GM21737 (cell line): Measurements from ENCODE around the gene PKD2L1.
"Not testable (repeated sequence)": the region's sequence is repeated elsewhere in the genome, so short reads cannot be mapped to it uniquely, and the experiment has no call there.

Experiments
- ATAC-seq: cut with Tn5 transposase; IDR thresholded peaks from one replicate; pipeline ENCODE4 v1.9.1; 2021; ENCODE audit warnings: mild to moderate bottlenecking, moderate library complexity; ENCODE audit not compliant: unreplicated experiment

PKD2L1 gene

DNA sequence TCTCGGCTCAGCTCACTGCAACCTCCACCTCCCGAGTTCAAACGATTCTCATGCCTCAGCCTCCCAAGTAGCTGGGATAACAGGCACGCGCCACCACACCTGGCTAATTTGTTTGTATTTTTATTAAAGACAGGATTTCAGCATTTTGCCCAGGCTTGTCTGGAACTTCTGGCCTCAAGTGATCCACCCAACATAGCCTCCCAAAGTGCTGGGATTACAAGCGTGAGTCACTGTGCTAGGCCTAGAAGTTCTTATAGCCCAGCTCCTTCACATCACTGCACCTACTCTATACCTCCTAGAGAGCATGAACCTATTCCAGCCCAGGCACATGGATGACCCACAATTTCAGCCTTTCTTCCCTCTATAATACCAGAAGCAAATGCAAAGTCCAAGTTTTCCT is 42.3 kb downstream of the PKD2L1 start:
- ATAC-seq: no peak

DNA sequence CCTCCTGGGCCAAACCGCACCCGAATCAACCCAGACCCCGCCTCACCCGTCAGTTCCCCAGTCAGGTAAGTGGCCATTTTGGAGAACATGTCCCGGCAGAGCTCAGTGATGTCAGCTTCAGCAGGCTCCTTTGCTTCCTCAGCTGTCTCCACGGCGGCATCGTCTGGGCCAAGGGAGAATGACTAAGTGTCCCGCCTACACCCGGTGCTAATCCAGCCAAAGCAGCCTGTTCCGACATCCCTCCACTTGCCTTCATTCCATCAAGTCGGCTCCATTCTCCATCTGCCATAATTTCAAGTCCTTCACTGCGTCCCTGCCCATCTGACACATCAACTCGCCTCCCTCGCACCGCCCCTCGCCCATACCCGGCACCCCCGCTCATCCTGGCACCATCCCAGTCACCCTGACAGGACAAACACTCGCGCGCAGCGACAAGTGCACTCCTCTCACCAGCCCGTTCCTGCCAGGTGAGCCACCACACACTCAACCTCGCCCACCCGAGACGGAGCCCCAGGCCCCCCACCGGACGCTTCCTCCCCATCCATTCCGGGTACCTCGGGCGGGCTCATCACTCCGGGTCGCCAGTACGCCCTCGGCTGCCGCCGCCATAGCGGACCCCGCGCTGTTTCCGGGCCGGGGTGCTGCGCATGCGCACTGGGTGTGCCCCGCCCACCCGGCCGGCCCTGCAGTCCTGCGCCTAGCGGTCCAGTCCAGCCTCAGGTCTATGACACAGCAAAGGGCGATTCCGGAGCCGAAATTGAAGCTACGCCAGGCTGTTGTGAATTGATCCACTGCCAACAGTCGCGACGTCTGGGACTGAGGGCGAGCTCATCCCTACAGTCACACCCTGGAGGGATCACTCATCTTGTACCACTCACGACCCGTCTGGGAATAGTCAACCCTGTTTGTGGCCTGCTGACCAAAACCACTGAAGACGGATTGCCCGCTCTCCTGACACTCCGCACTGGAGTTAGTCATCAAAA is 43.7 kb downstream of the PKD2L1 start, which contains the start of gene BLOC1S2:
Gene BLOC1S2, minus strand, starts transcription at position 630 of the 983 bp plus-strand sequence. Its CDS starts 21 bp downstream, at position 609.
- ATAC-seq: peak; percentile 91

DNA sequence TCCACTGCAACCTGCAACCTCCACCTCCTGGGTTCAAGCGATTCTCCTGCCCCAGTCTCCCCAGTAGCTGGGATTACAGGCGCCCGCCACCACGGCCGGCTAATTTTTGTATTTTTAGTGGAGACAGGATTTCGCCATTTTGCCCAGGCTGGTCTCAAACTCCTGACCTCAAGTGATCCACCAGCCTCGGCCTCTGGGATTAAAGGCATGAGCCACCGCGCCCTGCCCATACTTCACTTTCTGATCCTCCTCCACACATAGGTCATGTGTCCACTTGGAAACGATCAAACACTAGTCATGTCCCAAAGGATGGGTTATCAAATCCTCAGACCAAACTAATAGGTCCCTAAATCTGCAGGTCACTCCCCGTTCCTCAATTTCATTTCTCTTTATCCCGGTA is 44.7 kb downstream of the PKD2L1 start:
- ATAC-seq: not testable (repeated sequence)

DNA sequence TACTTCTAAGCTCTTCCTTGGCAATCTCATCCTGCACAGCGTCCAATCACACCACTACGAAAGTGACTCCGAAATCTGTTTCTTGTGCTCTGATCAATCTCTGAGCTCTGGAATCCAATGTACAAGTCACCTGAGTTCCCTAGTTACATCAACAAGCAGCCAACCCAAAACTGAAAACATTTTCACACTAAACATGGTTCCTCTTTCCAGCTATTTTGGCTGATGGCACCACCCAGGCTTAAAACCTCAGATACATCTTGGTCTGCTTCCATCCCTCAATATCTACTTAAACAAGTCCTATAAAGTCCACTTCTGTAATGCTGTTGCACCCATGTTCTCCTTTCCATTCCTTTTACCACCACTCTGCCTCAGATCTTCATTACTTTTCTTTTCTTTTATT is 47.1 kb downstream of the PKD2L1 start:
- ATAC-seq: no peak

DNA sequence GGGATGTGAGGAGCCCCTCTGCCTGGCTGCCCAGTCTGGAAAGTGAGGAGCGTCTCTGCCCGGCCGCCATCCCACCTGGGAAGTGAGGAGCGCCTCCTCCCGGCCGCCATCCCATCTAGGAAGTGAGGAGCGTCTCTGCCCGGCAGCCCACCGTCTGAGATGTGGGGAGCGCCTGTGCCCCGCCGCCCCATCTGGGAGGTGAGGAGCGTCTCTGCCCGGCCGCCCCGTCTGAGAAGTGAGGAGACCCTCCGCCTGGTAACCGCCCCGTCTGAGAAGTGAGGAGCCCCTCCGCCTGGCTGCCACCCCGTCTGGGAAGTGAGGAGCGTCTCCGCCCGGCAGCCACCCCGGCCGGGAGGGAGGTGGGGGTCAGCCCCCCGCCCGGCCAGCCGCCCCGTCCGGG is 53.1 kb downstream of the PKD2L1 start:
- not testable (repeated sequence) for ATAC-seq

DNA sequence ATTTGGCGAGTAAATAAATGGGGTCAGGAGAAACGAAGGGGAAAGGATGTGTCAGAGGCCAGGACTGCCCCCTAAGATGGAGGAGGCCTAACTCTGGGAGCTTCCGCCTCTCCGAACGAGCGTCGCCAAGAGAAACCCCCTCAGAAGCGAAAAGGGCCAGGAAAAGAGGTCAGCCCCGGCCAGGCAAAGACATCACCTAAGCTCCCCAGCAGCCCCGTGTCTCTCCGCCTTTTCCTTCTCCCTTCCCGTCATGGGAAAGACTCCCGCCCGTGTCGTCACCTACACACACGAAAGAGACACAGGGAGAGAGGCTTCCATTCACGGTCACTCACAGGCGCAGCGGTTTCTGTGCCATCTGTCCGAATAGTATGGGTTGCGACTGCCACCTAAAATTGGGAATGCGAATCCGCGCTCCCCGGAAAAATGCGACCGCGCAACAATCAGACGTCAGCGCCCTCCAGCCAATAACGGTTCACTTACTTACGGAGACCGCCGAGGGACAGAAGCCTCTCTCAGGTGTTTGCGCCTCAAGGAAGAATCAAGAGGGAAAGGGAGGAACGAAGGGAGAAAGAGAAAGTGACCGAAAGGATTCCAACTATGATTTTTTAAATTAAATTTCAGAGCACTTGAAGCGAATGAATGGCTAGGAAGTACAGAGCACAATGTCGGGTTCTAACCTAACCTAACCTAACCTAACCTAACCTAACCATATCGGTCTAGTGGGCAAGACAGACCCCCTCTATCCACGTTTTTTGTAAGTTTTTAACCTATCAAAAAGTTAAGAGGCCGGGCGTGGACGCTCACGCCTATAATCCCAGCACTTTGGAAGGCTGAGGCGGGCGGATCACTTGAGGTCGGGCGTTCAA is 62.6 kb downstream of the PKD2L1 start, which contains the start of gene CWF19L1:
Gene CWF19L1, minus strand, starts transcription at position 400 of the 866 bp plus-strand sequence. Its CDS starts 45 bp downstream, at position 355.
- ATAC-seq: peak; percentile 72

DNA sequence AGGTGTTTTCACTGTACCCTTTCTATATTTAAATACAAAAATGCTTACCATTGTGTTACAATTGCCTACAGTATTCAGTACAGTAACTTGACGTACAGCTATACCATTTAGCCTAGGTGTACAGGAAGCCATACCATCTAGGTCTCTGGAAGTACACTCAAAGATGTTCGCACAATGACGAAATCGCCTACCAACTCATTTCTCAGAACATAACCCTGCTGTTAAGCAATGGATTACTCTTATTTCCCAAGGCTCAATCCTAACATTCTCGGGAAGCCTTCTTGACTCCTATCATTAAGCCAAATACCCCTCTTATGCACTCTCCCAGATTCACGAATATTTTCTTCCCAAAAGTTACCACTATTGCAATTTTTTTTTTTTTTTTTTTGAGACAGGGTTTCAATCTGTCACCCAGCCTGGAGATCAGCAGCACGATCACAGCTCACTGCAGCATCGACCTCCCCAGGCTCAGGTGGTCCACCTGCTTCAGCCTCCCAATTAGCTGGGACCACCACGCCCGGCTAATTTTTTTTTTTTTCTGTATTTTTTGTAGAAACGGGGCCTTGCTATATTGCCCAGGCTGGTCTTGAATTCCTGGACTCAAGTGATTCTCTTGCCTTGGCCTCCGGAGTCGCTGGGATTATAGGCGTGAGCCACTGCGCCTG is 64.1 kb downstream of the PKD2L1 start:
- ATAC-seq: no peak

DNA sequence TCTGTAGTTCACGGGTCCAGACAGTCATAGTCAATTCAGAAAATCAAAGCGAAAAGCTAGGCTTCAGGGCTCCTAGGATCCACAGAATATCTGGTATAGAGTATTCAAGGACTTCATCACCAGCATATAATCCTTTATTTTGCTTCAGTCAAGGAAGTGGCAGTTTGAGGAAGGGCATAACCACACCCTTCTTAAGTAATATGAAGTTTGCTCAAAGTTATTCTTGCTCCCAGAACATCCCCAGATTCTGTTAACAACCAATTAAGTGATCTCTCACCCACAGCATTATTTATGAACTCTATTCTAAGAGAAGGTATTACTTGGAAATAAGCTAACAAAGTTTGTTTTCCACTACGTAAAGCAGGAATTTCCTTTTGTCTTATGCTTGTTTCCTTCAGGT is 75.8 kb downstream of the PKD2L1 start:
- no peak for ATAC-seq

DNA sequence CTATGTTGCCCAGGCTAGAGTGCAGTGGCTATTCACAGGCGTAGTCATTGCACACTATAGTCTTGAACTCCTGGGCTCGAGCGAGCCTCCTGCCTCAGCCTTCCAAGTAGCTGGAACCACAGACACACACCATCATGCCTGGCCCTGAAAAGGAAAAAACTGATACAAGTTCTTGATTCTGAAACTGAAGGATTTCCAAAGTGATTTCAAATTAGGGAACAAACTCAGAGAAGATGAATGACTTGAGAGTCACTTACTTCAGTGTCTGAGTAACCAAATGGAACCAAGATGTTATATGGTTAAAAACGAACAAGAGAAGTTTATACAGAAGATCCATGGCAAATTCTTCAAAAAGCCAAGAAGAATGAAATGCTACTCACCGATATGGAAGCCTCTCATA is 77.0 kb downstream of the PKD2L1 start:
- ATAC-seq: no peak

DNA sequence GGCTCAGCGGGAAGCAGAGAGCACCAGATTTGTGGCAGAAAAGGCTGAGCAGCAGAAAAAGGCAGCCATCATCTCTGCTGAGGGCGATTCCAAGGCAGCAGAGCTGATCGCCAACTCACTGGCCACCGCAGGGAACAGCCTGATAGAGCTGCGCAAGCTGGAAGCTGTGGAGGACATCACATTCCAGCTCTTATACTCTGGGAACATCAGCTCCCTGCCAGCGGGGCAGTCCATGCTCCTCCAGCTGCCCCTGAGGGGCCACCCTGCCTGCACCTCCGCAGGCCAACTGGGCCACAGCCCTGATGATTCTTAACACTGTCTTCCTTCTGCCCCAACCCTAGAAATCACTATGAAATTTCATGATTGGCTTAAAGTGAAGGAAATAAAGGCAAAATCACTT is 81.2 kb downstream of the PKD2L1 start:
- ATAC-seq: no peak

DNA sequence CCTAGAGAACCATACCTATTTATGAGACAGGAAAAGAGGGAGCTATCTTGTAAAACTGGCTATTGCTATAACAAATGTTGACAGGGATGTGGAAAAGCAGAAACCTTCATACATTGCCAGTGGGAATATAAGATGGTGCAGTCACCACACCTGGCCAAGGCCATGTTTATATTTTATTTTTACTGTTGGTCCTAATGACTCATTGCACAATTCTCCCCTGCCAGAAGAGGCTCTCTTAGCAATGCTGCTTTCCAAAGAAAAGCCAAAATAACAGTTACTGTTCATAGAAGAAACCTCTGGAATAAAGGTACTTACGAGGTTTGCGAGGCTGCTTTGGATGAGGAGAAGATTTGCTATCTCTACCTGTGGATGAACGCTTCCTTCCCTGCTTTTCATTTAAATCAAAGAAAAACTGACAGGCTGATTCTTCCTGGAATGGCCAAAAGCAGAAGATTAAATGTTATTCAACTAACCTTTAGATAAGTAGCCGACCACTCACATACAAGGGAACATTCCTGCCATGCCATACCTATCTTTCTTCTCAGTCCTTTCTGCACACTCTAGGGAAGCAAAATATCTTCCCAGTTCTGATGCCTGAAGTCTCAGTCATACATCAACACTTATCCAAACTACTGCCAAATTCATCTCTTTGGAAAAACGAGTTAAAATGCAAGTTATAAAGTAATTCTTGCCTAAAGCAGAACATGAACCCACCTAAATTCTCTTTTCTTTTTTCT is 84.4 kb downstream of the PKD2L1 start:
- no peak for ATAC-seq

DNA sequence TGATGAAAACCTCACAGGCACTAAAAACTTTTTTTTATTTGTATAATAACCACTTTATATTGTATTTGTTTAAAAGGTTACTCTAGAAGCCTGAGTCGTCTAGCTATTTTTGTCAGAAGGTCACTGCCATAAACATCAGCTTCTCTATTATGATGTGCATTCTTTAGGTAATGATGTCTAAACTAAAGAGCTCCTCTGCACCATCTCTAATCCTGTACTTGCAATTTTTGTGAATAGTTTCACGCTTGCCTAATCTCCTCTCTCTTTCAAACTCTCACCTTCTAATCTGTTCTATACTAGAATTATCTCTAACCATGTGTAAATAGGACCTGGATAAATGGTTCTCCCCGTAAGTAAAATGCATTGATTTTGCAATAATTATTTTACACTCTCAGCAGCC is 90.2 kb downstream of the PKD2L1 start:
- no peak for ATAC-seq

DNA sequence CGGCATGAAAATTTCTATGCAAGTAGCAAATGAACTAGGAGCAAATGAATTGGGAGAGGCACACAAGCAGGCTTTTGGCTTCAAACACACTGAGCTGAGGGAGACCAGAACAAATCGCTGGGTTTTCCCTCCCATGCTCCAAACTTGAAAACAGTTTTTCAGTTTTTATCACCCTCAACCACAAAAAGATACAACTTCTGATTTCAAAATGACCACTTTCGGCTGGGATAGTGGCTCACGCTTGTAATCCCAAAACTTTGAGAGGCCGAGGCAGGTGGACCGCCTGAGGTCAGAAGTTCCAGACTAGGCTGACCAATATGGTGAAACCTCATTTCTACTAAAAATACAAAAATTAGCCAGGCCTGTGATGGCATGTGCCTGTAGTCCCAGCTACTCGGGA is 91.6 kb downstream of the PKD2L1 start:
- ATAC-seq: no peak
